Measurements from ENCODE around the gene DPF3. TPM values are rescaled to one million over a fixed set of nuclear protein-coding genes. Genes with fewer than 3 reads are reported as not detected.
"Not testable (repeated sequence)": the region's sequence is repeated elsewhere in the genome, so short reads cannot be mapped to it uniquely, and the experiment has no call there.

Gene DPF3
- total RNA-seq, 1 donor from 2014 or later, result 2.9 TPM

DNA sequence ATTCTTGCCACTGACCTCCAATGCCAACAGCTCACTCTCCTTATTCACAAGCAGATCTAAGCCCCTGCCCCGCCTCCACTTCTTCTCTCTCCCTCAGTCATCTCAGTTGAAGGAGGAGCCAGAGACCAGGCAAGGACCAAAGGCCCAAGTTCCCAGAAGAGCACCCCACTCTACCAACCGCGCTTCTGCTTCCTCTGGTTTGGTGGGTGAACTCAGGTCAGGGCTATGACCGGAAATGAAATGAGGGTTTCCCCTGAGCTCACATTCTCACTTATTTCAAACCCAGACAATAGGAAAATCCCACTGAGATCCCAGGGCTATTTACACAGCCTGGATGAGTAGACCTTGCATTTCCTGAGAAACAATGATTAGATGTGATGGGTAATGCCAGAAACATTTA, 9.9 kb downstream of the DPF3 start:
- intact Hi-C loops (cut with DNase I), result no loop called here
- no peak for ATAC-seq
- no peak for DNase-seq (ENCODE audit: low spot score)

DNA sequence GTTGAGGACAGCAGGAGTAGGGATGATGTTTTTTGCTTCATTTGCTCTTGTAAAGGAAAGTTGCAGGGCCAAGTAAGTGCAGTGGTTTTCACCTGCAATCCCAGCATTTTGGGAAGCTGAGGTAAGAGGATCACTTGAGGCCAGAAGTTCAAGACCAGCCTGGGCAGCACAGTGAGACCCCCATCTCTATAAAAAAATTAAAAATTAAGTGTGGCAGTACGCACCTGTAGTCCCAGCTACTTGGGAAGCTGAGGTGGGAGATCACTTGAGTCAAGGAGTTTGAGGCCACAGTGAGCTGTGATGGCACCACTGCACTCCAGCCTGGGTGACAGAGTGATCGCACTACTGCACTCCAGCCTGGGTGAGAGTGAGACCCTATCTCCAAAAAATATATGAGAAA, 10.8 kb downstream of the DPF3 start:
- intact Hi-C loops (cut with DNase I), result no loop called here
- no peak for ATAC-seq
- no peak for DNase-seq (ENCODE audit: low spot score)

DNA sequence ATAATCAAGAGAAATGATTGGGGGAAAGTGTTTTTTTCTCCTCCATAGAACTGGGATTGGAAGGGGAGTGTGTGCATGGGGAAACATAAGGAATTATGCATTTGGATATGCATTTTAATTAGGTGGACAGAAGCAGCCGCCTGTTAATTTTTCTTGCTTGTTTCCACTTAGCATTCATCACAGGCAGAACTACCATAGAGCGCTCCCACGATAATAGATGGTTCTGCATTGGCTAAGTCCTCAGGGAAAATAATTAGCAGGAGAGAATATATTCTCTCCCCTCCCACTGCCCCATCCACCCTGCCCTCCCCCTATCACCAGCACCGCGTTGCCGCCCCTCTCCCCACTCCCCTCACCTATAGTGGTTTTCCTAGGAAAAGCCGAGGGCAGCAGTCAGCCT, 11.4 kb downstream of the DPF3 start:
- intact Hi-C loops (cut with DNase I), result no loop called here

DNA sequence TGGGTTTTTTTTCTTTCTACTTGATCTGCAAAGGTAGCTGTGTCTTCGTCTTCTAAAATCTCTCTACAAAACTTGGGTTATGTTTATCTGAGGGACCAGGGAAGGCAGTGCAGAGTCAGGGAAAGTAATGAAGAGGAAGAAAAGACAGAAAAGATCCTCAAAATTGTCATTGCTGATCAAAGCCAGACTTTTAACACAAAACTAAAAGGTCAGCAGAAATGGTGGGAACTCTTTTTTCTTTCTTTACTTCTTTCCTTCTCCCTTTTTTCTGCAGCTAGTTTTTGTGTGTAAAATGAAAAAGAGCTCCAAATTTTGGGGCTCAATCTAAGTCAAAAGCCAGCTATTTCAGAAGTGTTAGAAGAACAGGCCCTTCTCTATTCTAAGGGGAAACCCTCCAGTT, 11.9 kb downstream of the DPF3 start:
- DNase-seq (ENCODE audit: low spot score) (no peak), ATAC-seq (no peak)
- intact Hi-C loops (cut with DNase I), result no loop called here

More for the DNA sequence above, 11.4 kb downstream of the DPF3 start:
- DNase-seq (ENCODE audit: low spot score) (no peak), ATAC-seq (no peak)

DNA sequence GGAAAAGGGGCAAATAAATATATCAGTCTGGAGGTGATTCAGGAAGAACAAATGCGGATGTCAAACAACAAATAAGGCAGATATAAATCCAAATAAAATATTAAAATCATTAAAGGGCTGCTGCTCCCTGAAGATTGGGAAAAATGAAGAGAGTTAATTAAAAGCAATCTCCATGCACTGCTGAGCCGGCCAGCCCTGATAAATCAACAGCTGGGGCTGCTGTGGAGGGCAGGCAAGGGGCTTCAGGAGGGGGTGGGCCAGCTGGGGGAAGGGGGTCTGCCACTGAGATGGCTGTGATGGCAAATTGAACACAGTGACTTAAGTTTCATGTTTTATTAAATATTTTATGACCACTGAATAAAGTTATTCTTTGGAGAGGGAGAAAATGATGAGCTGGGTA, 12.4 kb downstream of the DPF3 start:
- no peak for ATAC-seq

DNA sequence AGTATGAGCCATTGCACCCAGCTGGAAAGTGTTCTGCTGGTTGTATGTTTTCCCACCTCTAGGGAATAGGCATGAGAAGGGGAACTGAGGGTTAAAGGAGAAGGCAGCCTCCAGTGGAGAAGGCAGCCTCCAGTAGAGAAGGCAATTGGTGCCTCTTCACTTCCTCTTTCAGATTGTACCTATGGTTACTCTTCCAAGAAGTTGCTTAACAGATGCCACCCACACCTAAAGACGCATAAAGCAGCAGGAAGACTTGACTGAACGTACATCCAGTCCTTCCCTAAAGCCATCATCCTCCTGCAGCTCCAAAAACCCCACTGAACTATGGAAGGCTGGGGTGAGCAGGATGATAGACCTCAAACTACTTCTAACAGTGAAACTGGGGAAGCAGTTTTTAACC, 13.1 kb downstream of the DPF3 start:
- no peak for DNase-seq (ENCODE audit: low spot score)
- intact Hi-C loops (cut with DNase I), result no loop called here

More for the DNA sequence above, 12.4 kb downstream of the DPF3 start:
- DNase-seq (ENCODE audit: low spot score), result no peak
- intact Hi-C loops (cut with DNase I), result no loop called here

DNA sequence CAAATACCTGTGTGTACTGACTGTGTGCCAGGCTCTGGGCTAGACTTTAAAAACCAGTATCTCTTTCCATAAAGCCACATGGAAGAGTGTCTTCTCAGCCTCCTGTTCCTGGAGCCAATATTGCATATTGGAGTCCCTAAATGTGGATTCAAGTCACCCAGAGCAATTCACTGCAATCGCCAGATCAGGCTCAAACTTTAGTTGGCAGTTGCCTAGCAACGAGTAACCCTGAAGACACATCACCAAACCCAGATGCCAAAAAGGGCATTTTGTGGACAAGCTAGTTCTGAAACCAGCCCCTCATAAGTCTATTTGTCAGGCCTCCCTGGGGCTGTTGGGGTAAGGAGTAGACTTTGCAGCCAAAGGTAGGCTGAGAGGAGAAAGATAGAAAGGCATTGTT, 13.7 kb downstream of the DPF3 start:
- ATAC-seq, result no peak
- intact Hi-C loops (cut with DNase I), result no loop called here
- DNase-seq (ENCODE audit: low spot score), result no peak

More for the DNA sequence above, 13.1 kb downstream of the DPF3 start:
- ATAC-seq, result no peak

DNA sequence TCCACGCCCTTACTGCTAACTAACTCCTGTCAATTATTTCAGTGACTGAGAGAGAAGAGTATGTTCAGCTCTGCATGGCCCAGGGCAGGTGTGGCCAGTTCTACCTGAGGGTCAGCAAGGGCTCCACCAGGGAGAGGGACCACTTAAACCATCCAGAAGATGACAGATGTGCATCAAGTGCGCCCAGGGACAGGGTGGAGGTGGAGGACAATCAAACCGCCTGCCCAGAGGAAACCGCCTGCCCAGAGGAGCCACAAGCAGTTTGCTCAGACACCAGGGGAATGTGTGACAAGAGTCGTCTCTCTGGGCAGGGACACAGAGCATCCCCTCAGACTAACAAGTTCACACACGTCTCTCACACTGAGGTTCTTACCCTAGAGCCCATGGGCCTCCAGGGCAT, 14.5 kb downstream of the DPF3 start:
- intact Hi-C loops (cut with DNase I), result no loop called here
- DNase-seq (ENCODE audit: low spot score), result no peak
- ATAC-seq, result no peak

DNA sequence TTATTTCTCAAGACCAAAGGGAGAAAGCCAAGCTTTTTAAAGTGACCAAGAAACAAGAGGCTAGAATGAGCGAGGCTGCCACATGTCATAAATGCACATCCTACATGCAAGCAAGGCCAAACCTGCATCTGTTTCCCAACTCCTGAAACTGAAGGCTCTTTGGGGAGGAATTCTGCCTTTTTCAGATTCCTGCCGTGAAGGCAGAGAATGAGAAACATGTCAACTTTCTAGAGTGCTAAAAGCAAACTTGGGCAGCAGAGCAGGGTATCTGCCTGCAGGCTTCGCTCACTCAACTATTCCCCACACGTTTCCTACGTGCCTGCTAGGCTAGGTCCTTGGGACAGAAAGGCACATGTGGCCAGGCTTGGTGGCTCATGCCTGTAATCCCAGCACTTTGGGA, 15.2 kb downstream of the DPF3 start:
- DNase-seq (ENCODE audit: low spot score) (no peak), ATAC-seq (no peak)
- intact Hi-C loops (cut with DNase I), result no loop called here

DNA sequence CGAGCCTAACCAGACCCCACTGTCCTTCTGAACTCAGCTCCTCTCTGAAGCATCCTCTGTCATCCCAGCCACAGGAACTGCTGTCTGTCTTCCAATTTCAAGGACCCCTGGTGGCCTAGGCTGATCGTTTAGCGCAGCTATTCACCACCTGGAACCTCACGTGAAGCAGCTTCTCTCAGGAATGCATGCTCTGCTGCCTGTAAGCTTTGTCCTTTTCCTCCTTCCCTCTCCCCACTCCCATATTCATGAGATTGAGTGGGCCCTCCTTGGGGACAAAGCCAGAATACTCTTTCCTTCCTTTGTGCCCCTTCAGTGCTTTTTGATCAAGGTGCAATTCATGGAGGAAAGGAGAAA, 17.2 kb downstream of the DPF3 start:
- intact Hi-C loops (cut with DNase I), result no loop called here
- no peak for DNase-seq (ENCODE audit: low spot score)
- ATAC-seq, result no peak

DNA sequence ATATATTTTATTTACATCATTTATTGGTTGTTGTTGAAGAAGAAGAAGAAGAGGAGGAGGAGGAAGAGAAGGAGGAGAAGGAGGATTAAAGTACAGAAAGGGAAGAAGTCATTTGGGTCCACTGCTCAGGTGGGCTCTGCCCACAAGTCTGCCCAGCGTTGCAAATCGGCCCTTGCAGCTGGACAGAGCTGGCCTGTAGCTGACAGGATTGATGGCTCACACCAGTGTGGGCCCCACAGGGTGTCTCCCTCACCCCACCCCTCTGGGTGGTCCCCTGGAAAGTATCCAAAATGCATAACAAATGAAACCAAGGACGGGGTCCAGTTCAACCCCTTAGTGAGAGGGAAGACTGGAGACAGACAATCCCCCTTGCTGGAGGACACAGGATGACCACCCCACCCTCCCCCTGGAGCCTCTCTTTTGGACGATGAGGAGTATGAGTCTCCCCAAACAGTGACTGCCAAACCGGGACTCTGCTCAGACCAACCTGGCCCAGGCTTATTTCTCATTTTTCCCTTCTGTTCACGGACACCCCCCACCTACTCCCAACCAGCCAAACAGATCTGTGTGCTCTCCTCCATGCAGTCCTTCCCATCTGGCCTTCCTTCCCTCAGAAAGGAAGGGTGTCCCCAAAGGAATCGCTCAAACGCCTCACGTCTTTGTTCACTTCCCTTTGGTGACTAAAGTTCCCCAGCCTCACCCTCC, 17.7 kb downstream of the DPF3 start:
- intact Hi-C loops (cut with DNase I), result no loop called here
- ATAC-seq (no peak), DNase-seq (ENCODE audit: low spot score) (no peak)

DNA sequence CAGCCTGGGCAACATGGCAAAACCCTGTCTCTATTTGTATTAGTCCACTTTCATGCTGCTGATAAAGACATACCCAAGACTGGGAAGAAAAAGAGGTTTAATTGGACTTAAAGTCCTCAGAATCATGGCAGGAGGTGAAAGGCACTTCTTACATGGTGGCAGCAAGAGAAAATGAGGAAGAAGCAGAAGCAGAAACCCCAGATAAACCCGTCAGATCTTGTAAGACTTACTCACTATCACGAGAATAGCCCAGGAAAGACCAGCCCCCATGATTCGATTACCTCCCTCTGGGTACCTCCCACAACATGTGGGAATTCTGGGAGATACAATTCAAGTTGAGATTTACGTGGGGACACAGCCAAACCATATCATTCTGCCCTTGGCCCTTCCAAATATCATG, 23.0 kb downstream of the DPF3 start:
- ATAC-seq; DNase-seq (ENCODE audit: low spot score); intact Hi-C loops (cut with DNase I): not testable (repeated sequence)

DNA sequence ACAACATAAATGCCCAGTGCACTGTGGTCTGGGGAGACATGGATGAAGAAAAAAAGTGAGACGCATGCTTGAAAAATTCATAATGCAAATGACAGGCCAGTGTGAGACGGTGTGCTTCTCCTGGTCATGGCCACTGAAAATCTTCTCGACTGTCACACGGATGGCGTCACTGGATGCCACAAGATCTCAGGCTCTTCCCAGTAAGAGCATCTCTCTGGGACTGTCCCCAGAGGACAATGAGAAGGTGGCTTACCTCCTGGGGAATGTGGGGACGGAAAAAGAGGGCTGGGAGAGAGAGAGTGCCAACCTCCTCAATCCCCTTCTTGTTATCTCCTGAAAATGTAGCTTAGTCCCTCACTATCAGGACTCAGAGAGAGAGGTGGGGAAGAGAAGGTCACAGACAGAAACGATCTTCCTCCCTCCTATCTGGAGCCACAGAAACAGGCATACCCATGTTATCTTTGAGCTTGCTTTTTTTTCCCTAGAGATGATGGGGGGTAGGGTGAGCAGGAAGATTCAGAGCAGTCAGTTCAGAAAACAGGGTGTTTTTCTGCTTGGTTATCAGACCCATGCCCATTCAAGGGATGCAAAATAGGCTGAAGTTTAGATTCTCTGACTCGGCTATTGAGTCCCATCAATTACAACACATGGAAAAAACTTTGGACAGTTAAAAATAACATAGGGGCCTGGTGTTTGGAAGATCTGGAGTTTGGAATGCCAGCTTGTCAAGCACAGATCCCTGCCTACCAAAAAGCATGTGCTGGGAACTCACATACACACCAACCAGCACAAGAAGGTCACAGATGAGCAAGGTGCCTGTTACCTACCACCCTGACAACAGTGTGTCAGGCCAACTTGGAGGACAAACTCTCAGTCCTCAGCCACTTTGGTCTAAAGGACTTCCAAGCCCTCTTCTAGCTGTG, 24.2 kb downstream of the DPF3 start:
- ATAC-seq, result no peak
- intact Hi-C loops (cut with DNase I), result no loop called here
- no peak for DNase-seq (ENCODE audit: low spot score)

DNA sequence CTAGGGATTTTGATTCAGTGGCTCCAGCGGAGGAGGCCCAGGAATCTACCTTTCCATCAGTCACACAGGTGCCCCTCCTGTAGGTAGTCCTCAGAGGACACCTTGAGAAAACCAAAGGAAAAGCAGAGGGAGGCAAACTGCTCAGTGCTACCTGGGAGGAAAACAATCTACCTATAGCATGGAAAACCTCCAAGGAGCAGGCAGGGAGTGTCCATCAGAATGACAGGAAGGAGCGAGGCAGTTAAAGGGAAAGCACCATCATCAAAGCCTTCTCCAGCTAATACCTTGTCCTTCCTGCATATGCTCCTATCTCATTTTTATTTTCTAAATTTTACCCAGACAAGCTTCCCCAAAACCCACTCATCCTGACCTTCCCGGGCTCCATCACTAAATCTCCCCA, 25.4 kb downstream of the DPF3 start:
- DNase-seq (ENCODE audit: low spot score), result no peak
- intact Hi-C loops (cut with DNase I), result no loop called here
- no peak for ATAC-seq

DNA sequence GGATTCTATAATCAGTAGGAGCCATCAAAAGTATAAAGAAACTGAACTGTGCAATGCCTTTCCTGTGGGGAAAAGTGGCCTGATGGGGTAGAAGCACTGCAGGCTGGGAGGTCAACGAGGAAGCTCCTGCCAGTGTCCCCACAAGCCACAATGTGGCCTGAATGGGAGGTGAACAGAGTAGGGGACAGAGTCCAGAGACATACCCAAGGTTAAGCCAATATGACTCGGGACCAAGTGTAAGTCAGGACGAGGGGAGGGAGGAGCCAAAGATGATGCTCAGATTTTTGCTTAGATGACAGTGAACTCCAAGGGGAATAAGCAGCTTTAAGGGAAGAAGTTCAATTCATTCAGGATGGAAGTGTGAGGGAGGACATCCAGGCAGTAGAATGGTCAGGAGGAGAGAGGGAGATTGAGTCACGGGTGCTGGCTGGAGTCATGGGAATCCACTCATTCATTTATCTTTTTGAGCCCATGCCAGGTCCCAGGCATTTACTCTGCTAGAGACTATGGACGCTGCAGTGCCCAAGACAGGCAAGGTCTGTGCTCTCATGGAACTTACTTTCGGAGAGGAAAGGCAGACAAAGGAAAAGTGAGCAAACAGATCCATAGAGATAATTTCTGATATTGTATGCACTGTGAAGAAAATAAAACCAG, 29.1 kb downstream of the DPF3 start:
- no peak for ATAC-seq
- DNase-seq (ENCODE audit: low spot score), result no peak
- intact Hi-C loops (cut with DNase I), result no loop called here

DNA sequence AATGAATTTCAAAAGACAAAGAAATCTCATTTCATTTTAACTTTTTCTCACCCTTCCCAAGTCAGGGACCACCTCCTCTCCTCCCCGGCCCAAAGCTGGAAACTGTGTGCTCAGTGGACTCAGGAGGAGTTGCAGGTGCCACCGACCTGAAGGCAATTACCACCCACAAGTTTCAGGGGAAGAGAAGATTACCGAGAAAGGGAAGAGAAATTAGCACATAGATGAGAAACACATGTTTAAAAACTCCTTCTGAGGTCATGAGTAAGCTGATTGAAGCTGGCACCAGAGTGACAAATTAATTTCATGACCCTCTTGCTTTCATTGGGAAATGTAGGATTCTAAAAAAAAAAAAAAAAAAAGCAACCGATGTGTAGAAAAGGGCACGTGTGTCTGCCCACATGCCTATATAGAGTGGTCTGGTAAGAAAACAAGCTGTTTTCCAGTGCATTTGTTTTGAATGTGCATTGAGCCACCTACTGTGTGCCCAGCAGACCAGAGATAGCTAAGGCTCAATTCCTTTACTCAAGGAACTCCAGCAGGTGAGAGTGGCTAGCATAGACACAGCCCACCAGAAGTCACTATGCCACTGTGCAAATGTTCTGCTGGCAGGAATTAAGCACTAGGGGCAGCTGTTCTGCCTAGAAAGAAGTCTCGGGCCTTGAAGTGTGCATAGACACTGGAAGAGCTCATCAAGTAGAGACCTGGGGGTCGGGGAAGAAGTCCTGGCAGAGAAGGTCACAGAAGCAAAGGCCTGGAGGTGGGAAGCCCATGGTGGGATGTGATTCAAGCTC, 30.5 kb downstream of the DPF3 start:
- no peak for ATAC-seq
- intact Hi-C loops (cut with DNase I), result no loop called here
- DNase-seq (ENCODE audit: low spot score), result no peak

DNA sequence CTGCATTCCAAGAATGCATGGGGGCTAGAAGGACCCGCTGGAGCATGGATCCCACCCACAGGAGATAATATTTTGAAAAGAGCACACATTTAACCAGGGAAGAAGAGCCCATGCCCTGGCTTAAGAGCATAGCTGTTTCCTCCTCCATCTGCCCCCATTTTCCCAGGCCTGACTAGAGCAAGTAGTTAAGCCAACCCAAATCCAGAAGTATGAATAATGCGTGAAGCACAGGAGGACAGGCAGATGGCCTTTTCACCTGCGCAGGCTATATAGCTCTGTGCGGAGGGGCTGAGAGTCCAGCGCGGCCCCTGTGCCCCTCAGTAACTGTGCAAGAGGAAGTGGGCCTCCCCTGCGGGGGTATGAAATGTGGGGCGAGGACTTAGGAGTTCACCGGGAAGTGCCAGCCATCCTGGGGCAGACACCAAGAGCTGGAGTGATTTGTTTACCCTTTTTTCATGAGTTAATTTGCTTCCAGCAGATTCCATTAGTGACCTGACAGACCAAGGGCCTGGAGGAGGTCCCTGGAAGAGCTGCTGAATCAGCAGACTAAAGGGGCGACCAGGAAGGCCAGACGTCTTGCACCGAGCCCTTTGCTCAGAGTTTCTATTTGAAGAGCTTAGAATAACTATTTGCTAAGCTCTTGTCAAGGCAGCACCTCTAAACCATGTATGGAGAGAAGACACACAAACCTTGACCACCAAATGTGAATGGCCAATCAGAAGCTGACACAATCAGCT, 37.2 kb downstream of the DPF3 start:
- DNase-seq (ENCODE audit: low spot score), result no peak
- no peak for ATAC-seq
- intact Hi-C loops (cut with DNase I), result no loop called here

DNA sequence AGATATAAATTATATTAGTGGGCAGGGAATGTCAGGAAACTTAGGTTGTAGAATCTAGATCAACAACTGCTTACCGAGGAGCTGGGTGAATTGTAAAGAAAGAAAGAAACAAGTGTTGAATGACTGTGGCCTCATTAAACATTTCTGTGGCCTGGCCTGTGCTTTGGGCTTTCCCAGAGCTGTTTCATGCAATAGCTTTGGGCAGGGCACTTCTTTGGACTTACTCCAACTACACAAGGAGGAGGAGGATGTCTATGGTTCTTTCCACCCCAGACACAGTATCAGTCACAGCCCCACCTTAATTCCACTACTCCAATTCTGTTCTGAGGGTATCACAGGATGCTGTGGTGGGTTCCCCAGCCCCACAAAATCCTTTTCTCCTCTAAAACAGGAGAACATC, 38.0 kb downstream of the DPF3 start:
- ATAC-seq, result no peak
- intact Hi-C loops (cut with DNase I), result no loop called here
- DNase-seq (ENCODE audit: low spot score), result no peak

DNA sequence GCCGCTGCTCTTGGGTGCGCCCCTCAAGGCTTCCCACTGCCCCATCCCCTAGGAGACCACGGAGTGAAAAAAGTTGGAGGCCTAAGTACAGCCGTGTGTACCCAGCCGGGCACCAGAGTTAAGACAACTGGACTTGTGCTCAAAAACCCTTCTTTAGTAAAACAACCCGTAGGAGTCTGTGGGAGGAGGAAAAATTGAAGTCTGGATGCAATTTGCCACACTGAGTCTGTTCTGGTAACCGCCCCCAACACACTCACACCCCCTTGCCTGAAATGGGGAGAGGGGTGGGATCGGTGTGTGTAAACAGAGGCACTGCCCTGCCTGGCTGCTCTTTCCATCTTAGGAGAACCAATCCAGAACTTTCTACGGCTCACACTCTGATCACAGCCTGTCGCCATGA, 41.7 kb downstream of the DPF3 start:
- DNase-seq (ENCODE audit: low spot score) (no peak), ATAC-seq (no peak)
- intact Hi-C loops (cut with DNase I), result no loop called here

All from sciatic nerve (tissue), 2 donors.